Cardiac muscle cell (in vitro differentiated cells and primary cell): ENCODE data around the gene SRP68. TPM values are rescaled to one million over a fixed set of nuclear protein-coding genes. Genes with fewer than 3 reads are reported as not detected.

Experiments used
- DNase-seq, 2 donors: peaks; one replicate each; pipeline versions ENCODE4 v3.0.0 to v3.0.0-alpha.2; 2010 to 2017; ENCODE audit warnings: low read depth in 1 of 2, low spot score in 1 of 2
- H3K27ac ChIP-seq: fragments of 200-600 bp; sonication (generic); 2 replicates; pipeline ENCODE4 v1.5.1; 2016
- H3K27me3 ChIP-seq: fragments of 200-600 bp; sonication (generic); 2 replicates; pipeline ENCODE4 v1.6.0; 2016; ENCODE audit warnings: control low read depth
- H3K36me3 ChIP-seq: fragments of 200-600 bp; sonication (generic); 2 replicates; pipeline ENCODE4 v1.5.1; 2016; ENCODE audit warnings: control low read depth
- H3K4me1 ChIP-seq: fragments of 200-600 bp; sonication (generic); 2 replicates; pipeline ENCODE4 v1.8.1; 2017; ENCODE audit warnings: low read depth, mild to moderate bottlenecking, mixed run types
- H3K4me3 ChIP-seq: fragments of 200-600 bp; sonication (generic); 2 replicates; pipeline ENCODE4 v1.5.1; 2016; ENCODE audit warnings: mild to moderate bottlenecking
- H3K9me3 ChIP-seq: fragments of 200-600 bp; sonication (generic); 2 replicates; pipeline ENCODE4 v1.5.1; 2017; ENCODE audit warnings: low read depth, mild to moderate bottlenecking, control low read depth
- polyA plus RNA-seq: library from polyadenylated mRNA; unstranded; fragments of >200 nt; fragmentation: Nextera tagmentation; extraction: Ambion mirVana; gene quantifications from 2 replicates; pipeline ENCODE4 v1.2.1, GENCODE V29; 2016
- total RNA-seq: library from RNA; depleted of rRNA; stranded (reverse); fragments of >200 nt; gene quantifications from 2 replicates; pipeline ENCODE4 v1.2.3, GENCODE V29; 2016
- TF ChIP-seq, protein P1 (sequence below): IDR thresholded peaks from 2 replicates; pipeline ENCODE4 v1.5.1; 2012; ENCODE audit warnings: low read depth, mild to moderate bottlenecking, low read length

SRP68 gene
- total and polyA plus RNA-seq, 2 experiments from 2014 or later = 55.4 to 103 TPM

DNA sequence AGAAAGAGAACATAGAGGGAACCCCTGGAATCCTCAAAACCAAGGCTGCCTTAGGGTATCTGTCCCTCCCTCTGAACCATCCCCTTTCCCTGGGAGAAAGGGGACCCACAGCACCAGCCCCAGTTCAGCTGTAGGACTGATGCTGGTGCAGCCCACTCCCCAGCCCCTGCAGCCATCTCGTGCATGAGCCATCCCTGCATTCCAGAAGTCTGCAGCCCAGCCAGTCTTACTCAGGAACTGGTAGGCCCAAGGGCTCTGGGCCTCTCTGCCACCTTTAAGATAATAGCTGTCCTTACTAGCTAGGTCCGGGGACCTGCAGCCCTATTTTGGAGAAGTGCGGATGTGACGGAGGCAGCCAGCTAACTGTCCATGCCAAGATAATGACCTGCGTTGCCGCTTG, 39.2 kb downstream of the SRP68 start:
- TF ChIP-seq, protein P1, sequence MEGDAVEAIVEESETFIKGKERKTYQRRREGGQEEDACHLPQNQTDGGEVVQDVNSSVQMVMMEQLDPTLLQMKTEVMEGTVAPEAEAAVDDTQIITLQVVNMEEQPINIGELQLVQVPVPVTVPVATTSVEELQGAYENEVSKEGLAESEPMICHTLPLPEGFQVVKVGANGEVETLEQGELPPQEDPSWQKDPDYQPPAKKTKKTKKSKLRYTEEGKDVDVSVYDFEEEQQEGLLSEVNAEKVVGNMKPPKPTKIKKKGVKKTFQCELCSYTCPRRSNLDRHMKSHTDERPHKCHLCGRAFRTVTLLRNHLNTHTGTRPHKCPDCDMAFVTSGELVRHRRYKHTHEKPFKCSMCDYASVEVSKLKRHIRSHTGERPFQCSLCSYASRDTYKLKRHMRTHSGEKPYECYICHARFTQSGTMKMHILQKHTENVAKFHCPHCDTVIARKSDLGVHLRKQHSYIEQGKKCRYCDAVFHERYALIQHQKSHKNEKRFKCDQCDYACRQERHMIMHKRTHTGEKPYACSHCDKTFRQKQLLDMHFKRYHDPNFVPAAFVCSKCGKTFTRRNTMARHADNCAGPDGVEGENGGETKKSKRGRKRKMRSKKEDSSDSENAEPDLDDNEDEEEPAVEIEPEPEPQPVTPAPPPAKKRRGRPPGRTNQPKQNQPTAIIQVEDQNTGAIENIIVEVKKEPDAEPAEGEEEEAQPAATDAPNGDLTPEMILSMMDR = no peak
- no peak for DNase-seq
- H3K4me3 ChIP-seq = no peak overlapping the region
- H3K4me1 ChIP-seq = peaks cover 25% of the 10 kb centered on the region
- H3K27ac ChIP-seq = no peak overlapping the region
- no peaks in the 10 kb centered on the region for H3K27me3 ChIP-seq
- H3K9me3 ChIP-seq = no peaks in the 10 kb centered on the region
- no peaks in the 10 kb centered on the region for H3K36me3 ChIP-seq

DNA sequence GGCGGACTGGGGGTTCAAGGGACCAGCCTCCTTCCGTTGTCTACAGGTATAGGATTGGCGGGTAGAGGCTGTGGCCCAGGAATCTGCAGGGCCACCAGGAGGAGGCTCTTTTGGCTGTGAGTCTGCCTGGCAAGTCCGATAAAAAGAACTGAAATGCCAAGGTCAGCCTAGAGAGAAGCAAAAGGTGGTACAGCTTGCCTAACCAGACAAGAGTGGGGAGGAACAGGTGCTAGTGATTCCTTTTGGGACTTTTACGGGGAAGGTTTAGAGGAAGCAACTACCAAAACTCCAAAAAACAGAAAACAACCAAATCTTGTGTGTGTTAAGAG, 39.6 kb downstream of the SRP68 start:
- no peak for DNase-seq
- Histone ChIP-seq H3K27ac (no peak overlapping the region), H3K36me3 (no peaks in the 10 kb centered on the region), H3K4me3 (no peak overlapping the region), H3K27me3 (no peaks in the 10 kb centered on the region), H3K9me3 (no peaks in the 10 kb centered on the region), H3K4me1 (peaks cover 25% of the 10 kb centered on the region)
- TF ChIP-seq, protein P1 = no peak

DNA sequence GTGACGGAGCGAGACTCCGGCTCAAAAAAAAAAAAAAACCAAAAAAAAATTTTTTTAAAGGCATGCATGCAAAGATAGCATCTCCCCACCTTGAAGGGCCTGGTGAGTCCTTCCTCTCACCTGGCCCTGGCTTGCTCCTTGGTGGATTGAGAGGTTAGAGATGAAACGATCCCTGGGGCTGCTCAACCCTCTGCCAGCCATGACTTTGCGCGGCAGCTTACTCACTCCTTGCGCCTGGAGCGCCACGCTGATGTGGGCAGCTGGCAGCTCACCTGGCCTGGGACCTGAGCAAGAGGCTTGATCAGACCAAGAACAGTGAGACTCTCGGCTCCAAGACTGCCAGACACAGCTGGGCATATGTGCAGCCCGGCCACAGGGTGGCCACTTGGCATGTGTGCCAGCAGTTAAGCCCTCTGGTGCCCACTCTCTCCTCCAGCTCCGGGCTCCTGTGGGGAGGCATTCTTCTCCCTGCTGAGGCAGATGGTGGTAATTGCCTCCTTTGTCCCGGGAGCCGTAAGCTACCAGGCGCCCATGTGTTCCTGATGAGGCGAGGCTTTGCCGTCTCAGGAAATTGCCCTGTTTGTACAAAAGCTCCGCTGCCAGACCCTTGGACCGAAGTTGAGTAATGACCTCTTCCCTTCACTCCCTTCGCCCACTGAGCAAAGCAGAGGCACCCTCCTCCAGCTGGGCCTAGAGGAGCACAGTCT, 40.1 kb downstream of the SRP68 start:
- Histone ChIP-seq H3K4me1 (peaks cover 25% of the 10 kb centered on the region), H3K27ac (no peak overlapping the region), H3K36me3 (no peaks in the 10 kb centered on the region), H3K9me3 (no peaks in the 10 kb centered on the region), H3K27me3 (no peaks in the 10 kb centered on the region), H3K4me3 (no peak overlapping the region)
- no peak for DNase-seq
- TF ChIP-seq, protein P1 = no peak

DNA sequence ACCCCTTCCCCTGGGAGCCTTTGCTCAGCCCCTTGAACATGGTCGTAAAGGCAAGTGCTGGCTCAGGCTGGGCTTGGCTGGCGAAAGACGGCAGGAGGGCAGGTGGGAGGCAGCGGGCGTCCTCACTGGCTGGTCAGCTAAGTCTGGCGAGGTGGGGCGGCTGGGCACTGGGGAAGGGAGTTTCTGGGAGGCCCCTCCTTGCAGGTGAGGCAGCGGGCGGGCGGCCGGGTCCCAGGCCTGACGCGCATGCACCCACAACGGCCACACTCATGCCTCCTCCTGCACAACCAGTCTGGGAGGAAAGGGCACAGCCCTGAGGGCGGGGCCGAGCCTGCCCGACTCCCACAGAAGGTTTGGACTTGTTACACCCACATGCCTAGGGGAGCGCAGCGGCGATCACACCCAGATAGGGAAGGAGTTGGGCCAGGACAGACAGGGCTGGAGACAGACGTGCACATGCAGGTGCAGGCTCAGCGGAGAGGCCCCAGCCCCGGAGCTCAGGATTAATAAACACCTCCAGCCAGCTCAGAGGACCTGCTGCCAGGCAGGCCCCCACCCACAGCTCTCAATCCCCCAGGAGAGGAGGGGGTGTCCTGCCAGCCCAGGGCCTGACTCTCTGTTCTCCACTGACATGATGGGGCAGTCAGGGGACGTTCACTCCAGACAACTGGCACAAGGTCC, 45.0 kb downstream of the SRP68 start, which contains the start of gene EVPL:
Gene EVPL, minus strand, starts transcription at position 148 of the 681 bp plus-strand sequence. Its CDS starts 108 bp downstream, at position 40.
- Histone ChIP-seq H3K27ac (no peak within 1 kb of the TSS), H3K4me1 (peaks cover 12% of the 10 kb centered on the region), H3K36me3 (no peaks in the 10 kb centered on the region), H3K4me3 (no peak within 1 kb of the TSS), H3K9me3 (no peaks in the 10 kb centered on the region), H3K27me3 (no peaks in the 10 kb centered on the region)
- TF ChIP-seq, protein P1 = no peak
- DNase-seq = no peak

DNA sequence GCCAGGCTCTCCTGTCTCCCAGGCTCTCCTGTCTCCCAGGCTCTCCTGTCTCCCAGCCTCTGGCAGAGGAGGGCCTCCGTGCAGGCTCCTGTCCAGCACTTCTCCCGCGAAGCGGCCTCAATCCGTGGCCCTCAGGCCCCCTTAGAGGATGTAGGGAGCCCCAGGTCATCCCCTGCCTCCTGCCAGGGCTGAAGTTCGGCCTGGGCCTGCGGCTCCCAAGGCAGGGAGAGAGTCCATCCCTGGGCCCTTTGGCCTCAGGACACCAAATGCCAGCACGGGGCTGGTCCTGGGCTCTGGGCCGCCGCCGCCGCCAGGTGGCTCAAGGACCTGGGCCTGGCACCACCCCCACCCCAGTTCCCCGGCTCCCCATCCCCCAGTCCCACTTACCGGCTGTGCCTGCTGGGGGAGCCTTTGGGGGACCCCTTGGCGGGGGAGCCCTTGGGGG, 45.6 kb downstream of the SRP68 start:
- H3K36me3 ChIP-seq = no peaks in the 10 kb centered on the region

More for the DNA sequence above, 45.6 kb downstream of the SRP68 start:
- DNase-seq = no peak
- H3K27ac ChIP-seq = no peak overlapping the region
- TF ChIP-seq, protein P1 = no peak
- no peaks in the 10 kb centered on the region for H3K9me3 ChIP-seq
- no peak overlapping the region for H3K4me3 ChIP-seq
- H3K4me1 ChIP-seq = peaks cover 12% of the 10 kb centered on the region
- no peaks in the 10 kb centered on the region for H3K27me3 ChIP-seq
